ENCODE results near the gene TAF4. TPM values are rescaled to one million over a fixed set of nuclear protein-coding genes. Genes with fewer than 3 reads are reported as not detected.
"Not testable (repeated sequence)": the region's sequence is repeated elsewhere in the genome, so short reads cannot be mapped to it uniquely, and the experiment has no call there.

The TAF4 gene
- total RNA-seq, 2 donors from 2014 or later: 10.4 to 11.0 TPM

DNA sequence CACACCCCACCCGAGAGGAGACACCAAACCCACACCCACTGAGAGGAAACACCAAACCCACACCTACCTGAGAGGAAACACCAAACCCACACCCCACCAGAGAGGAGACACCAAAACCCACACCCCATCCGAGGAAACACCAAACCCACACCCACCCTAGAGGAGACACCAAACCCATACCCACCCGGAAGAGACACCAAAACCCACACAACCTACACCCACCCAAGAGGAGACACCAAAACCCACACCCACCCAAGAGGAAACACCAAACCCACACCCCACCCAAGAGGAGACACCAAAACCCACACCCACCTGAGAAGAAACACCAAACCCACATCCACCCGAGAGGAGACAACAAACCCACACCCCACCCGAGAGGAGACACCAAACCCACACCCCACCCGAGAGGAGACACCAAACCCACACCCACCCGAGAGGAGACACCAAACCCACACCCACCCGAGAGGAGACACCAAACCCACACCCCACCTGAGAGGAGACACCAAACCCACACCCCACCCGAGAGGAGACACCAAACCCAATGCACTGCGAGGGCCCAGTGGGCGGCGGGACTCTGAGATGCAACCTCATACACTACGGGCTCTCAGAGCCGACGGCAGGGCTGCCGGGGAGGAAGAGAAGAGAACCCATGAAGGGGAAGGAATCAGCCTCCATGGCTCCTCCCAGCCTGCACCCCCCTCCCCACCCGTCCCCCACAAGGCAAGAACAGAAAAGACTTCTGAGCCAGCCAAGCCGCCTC, 83.3 kb downstream of the TAF4 start:
- TF ChIP-seq, protein P1, sequence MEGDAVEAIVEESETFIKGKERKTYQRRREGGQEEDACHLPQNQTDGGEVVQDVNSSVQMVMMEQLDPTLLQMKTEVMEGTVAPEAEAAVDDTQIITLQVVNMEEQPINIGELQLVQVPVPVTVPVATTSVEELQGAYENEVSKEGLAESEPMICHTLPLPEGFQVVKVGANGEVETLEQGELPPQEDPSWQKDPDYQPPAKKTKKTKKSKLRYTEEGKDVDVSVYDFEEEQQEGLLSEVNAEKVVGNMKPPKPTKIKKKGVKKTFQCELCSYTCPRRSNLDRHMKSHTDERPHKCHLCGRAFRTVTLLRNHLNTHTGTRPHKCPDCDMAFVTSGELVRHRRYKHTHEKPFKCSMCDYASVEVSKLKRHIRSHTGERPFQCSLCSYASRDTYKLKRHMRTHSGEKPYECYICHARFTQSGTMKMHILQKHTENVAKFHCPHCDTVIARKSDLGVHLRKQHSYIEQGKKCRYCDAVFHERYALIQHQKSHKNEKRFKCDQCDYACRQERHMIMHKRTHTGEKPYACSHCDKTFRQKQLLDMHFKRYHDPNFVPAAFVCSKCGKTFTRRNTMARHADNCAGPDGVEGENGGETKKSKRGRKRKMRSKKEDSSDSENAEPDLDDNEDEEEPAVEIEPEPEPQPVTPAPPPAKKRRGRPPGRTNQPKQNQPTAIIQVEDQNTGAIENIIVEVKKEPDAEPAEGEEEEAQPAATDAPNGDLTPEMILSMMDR (IDR thresholded peaks at IDR 0.05): no peak
- ATAC-seq (ENCODE audit: insufficient number of reproducible peaks, low FRiP score, low read depth) (no peak), DNase-seq (ENCODE audit: low spot score) (no peak)
- H3K4me1 ChIP-seq (ENCODE audit: control insufficient read depth in 1 of 2, low read depth in 2 of 2): no peaks in the 10 kb centered on the region
- no peaks in the 10 kb centered on the region for H3K27me3 ChIP-seq (replicated peaks; ENCODE audit: insufficient read depth)
- H3K4me3 ChIP-seq: no peak overlapping the region
- H3K36me3 ChIP-seq: peaks cover 8% of the 10 kb centered on the region
- H3K9me3 ChIP-seq: no peaks in the 10 kb centered on the region
- no peak overlapping the region for H3K27ac ChIP-seq

DNA sequence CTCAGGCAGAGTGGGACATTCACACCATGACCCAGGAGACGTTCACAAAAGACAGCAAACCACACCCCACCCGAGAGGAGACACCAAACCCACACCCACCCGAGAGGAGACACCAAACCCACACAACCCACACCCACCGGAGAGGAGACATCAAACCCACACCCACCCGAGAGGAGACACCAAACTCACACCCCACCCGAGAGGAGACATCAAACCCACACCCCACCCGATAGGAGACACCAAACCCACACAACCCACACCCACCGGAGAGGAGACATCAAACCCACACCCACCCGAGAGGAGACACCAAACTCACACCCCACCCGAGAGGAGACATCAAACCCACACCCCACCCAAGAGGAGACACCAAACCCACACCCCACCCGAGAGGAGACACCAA, 84.0 kb downstream of the TAF4 start:
- H3K36me3 ChIP-seq; ATAC-seq (ENCODE audit: insufficient number of reproducible peaks, low FRiP score, low read depth); H3K27me3 ChIP-seq (replicated peaks; ENCODE audit: insufficient read depth); H3K4me1 ChIP-seq (ENCODE audit: control insufficient read depth in 1 of 2, low read depth in 2 of 2); DNase-seq (ENCODE audit: low spot score); H3K9me3 ChIP-seq; H3K27ac ChIP-seq; H3K4me3 ChIP-seq: not testable (repeated sequence)

DNA sequence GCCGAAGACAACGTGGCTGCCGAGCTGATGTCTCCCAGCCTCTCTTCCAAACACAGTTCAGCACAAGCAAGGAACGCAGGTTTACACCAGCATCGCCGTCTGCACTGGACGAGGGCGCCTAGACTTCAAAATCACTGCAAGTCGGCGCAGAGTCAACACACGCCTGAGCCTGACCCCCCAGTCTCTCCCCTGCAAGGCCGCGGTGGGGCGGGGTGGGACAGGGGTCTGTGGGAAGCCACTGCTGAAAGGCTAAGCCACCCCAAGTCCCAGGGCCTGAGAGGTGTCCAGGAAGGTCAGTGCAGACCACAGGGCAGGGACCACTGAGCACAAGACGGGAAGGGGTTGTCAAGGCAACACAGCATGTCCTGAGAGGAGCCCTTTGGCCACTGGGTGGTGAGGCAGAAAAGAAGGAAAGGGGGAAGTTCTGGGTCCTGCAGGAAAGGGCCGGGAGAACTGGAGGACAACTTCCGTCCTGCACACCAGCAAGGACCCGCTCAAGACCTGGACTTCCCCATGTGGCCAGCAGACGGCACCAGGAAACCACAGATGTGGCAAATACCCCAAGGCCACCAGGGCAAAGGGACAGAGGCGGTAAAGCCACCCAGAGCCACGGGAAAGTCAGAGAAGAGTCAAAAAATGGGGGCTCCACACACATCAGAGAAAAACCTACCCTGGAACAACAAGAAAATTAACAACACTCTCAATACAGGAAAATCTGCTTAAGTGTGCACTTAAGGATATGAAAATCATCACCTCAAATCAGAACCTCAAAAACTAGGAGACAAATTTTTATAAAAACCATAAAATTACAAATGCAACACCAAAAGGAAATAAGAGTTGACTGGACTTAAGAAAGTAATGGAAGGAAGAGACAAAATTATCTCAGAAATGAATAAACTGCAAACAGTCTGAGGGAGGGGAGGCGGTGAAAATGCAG, 84.8 kb downstream of the TAF4 start:
- no peak for DNase-seq (ENCODE audit: low spot score)
- Histone ChIP-seq H3K36me3 (peaks cover 10% of the 10 kb centered on the region), H3K9me3 (no peaks in the 10 kb centered on the region), H3K4me1 (ENCODE audit: control insufficient read depth in 1 of 2, low read depth in 2 of 2) (no peaks in the 10 kb centered on the region), H3K27ac (no peak overlapping the region), H3K4me3 (no peak overlapping the region), H3K27me3 (replicated peaks; ENCODE audit: insufficient read depth) (no peaks in the 10 kb centered on the region)
- ATAC-seq (ENCODE audit: insufficient number of reproducible peaks, low FRiP score, low read depth): no peak
- TF ChIP-seq, protein P1 (IDR thresholded peaks at IDR 0.05): no peak

DNA sequence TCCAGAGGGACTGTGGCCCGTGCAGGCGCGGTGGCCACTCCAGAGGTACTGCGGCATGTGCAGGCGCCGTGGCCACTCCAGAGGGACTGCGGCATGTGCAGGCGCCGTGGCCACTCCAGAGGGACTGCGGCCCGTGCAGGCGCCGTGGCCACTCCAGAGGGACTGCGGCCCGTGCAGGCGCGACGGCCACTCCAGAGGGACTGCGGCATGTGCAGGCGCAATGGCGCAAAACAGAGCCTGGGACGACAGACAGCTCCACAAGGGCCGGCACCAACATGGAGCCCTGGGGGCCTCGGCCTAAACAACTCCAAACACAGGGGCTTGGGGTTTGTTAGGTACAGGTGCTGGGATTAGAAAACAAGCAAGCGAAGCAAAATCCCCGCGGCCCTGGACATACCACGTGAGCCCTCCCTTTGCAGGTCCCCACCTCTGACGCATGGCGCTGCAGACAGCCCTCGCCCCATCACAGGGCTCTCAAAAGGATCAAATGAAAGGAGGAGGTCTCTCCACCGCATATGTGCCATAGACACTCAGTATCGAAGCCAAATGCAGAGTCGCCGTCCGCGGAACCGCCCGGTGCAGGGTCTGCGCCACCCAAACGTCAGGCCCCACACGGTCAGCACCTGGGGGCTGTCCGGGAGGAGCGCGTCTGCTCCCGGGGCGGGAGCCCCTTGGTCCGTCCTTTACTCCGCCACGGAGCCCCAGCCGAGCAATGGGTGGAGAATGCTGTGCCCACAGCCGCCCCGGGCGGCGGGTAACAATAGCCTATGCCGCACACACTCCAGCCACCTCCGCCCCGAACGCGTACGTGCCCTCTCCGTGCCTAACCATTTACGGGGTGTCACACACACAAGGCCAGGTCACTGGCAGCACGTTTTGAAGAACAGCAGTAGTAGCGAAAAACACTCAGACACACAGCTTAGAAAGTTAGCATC, 85.7 kb downstream of the TAF4 start:
- Histone ChIP-seq H3K9me3 (no peaks in the 10 kb centered on the region), H3K36me3 (peaks cover 10% of the 10 kb centered on the region), H3K4me3 (no peak overlapping the region), H3K4me1 (ENCODE audit: control insufficient read depth in 1 of 2, low read depth in 2 of 2) (no peaks in the 10 kb centered on the region), H3K27ac (no peak overlapping the region), H3K27me3 (replicated peaks; ENCODE audit: insufficient read depth) (no peaks in the 10 kb centered on the region)
- TF ChIP-seq, protein P1 (IDR thresholded peaks at IDR 0.05): no peak
- ATAC-seq (ENCODE audit: insufficient number of reproducible peaks, low FRiP score, low read depth) (no peak), DNase-seq (ENCODE audit: low spot score) (no peak)

DNA sequence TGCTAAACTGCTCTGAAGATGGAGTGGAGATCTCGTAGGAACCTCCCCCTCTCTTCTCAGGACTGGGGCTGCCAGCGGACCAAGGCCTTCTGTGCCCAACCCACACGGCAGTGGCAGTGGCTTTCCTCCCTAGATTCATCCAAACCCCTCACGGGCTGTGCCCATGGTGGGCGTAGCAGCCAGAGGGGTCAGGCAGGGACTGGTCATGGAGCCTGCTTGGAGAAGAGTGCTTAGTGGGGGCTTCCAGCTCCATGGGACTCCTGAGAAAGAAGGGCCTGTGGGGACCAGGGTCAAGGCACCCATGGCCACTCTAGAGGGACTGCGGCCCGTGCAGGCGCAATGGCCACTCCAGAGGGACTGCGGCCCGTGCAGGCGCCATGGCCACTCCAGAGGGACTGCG, 86.6 kb downstream of the TAF4 start:
- ATAC-seq (ENCODE audit: insufficient number of reproducible peaks, low FRiP score, low read depth): no peak
- no peaks in the 10 kb centered on the region for H3K27me3 ChIP-seq (replicated peaks; ENCODE audit: insufficient read depth)
- no peak overlapping the region for H3K27ac ChIP-seq
- no peak for DNase-seq (ENCODE audit: low spot score)
- TF ChIP-seq, protein P1 (IDR thresholded peaks at IDR 0.05): no peak
- H3K36me3 ChIP-seq: peaks cover 15% of the 10 kb centered on the region
- no peaks in the 10 kb centered on the region for H3K9me3 ChIP-seq
- no peaks in the 10 kb centered on the region for H3K4me1 ChIP-seq (ENCODE audit: control insufficient read depth in 1 of 2, low read depth in 2 of 2)
- H3K4me3 ChIP-seq: no peak overlapping the region
